GM12892 (cell line): ENCODE results near the gene IGFBP5.

Experiments used
- DNase-seq: peaks from one replicate; pipeline ENCODE4 v3.0.0; 2011; ENCODE audit not compliant: insufficient read length
- FAIRE-seq: peaks from 2 replicates; lab custom pipeline; 2011; peaks lifted over from hg19 to GRCh38; lab: Jason Lieb, UNC
- POLR2A ChIP-seq: IDR thresholded peaks from 2 replicates; pipeline ENCODE4 v1.6.1; 2011; ENCODE audit warnings: low read depth, low read length, control low read depth
- POLR2AphosphoS5 ChIP-seq: IDR thresholded peaks from 2 replicates; pipeline ENCODE4 v1.6.1; 2011; ENCODE audit warnings: low read depth, low read length, control low read depth
- TAF1 ChIP-seq: IDR thresholded peaks from 2 replicates; pipeline ENCODE4 v1.6.1; 2011; ENCODE audit warnings: low read depth, mild to moderate bottlenecking, control low read depth, low read length, borderline replicate concordance

Gene IGFBP5

GRCh38 chr2:216671791-216672343 lies 23.5 kb downstream of the IGFBP5 start:
- FAIRE-seq (no peak), DNase-seq (no peak)
- TF ChIP-seq POLR2AphosphoS5 = no peak

DNA sequence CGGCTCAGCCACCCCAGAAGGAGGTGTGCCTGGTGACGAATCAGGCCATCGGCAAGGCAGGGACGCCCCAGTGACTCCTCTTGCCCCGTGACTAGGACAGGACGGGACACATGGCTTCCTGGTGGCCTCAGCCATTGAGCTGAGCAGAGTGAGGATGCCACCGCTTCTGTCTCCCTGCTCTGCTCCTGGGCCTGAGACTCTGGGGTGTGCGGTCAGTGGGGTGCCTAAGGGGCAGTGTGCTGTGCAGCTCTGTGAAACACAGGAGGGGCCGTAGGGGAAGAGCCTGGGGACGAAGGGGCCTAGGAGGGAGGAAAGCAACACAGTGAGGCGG lies 24.3 kb downstream of the IGFBP5 start:
- no peak for FAIRE-seq
- no peak for DNase-seq
- no peak for TF ChIP-seq TAF1
- no peak for TF ChIP-seq POLR2A
- no peak for TF ChIP-seq POLR2AphosphoS5

GRCh38 chr2:216670266-216671080 lies 24.9 kb downstream of the IGFBP5 start:
- no peak for FAIRE-seq

GRCh38 chr2:216666461-216667233 lies 28.7 kb downstream of the IGFBP5 start:
- peak; percentile 55 for DNase-seq
- no peak for TF ChIP-seq TAF1
- no peak for TF ChIP-seq POLR2AphosphoS5
- no peak for TF ChIP-seq POLR2A
- FAIRE-seq = peak; percentile 99

More at GRCh38 chr2:216670266-216671080, 24.9 kb downstream of the IGFBP5 start:
- no peak for TF ChIP-seq TAF1
- no peak for TF ChIP-seq POLR2AphosphoS5
- TF ChIP-seq POLR2A = no peak
- DNase-seq = no peak

- FAIRE-seq (no peak), DNase-seq (no peak)
- TF ChIP-seq POLR2A (no peak), TAF1 (no peak), POLR2AphosphoS5 (no peak)
Measured at GRCh38 chr2:216665717-216666116, 29.6 kb downstream of the IGFBP5 start.

DNA sequence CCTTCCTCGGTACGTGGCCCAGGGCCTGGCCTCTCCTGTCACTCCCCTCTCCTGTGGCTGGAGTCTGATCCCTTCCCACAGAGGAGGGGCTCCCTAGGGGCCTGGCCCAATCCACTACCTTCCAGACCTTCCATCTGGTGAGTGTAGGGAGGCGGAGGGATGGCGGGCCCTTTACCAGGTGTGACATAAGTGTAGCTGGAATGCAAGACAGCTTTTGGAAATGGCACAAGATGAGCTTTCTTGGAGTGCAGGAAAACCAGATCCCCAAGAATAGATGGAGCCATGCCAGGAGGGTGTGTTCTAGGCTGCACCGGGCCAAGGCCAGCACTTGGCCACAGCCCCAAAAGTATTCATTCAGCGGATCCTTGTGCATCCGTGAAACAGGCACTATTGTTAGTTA lies 30.1 kb downstream of the IGFBP5 start:
- FAIRE-seq = no peak
- no peak for DNase-seq

GRCh38 chr2:216664593-216665034 lies 30.7 kb downstream of the IGFBP5 start:
- FAIRE-seq = no peak
- no peak for TF ChIP-seq POLR2A
- no peak for TF ChIP-seq TAF1
- TF ChIP-seq POLR2AphosphoS5 = no peak
- no peak for DNase-seq

More for the DNA sequence above, 30.1 kb downstream of the IGFBP5 start:
- TF ChIP-seq TAF1 = no peak
- no peak for TF ChIP-seq POLR2A
- no peak for TF ChIP-seq POLR2AphosphoS5

DNA sequence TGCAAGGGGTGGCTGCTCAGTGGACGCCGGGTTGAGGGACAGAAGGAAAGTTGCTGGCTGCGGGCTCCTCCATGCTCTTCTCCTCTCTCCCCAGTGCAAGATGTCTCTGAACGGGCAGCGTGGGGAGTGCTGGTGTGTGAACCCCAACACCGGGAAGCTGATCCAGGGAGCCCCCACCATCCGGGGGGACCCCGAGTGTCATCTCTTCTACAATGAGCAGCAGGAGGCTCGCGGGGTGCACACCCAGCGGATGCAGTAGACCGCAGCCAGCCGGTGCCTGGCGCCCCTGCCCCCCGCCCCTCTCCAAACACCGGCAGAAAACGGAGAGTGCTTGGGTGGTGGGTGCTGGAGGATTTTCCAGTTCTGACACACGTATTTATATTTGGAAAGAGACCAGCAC lies 31.5 kb downstream of the IGFBP5 start:
- TF ChIP-seq TAF1 = no peak
- no peak for TF ChIP-seq POLR2A
- TF ChIP-seq POLR2AphosphoS5 = no peak
- FAIRE-seq (no peak), DNase-seq (no peak)

DNA sequence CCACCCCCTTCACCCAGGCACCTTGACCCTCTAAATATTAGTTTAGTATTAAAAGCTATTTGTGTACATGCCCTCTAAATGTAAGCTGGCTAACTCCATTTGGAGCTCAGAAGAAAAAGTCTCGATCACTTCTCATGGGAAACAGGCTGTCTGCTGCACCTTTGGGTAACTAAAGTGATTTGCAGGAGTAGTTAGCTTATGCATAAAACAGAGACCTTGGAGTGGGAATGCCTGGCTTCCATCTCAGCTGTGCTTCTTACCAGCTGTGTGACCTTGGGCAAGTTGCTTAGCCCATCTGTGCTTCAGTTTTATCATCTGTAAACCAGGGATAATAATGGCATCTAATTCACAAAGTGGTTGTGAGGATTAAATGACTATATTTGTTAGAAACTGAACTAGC lies 32.2 kb downstream of the IGFBP5 start:
- FAIRE-seq (no peak), DNase-seq (no peak)
- TF ChIP-seq POLR2A = no peak
- TF ChIP-seq TAF1 = no peak
- TF ChIP-seq POLR2AphosphoS5 = no peak

DNA sequence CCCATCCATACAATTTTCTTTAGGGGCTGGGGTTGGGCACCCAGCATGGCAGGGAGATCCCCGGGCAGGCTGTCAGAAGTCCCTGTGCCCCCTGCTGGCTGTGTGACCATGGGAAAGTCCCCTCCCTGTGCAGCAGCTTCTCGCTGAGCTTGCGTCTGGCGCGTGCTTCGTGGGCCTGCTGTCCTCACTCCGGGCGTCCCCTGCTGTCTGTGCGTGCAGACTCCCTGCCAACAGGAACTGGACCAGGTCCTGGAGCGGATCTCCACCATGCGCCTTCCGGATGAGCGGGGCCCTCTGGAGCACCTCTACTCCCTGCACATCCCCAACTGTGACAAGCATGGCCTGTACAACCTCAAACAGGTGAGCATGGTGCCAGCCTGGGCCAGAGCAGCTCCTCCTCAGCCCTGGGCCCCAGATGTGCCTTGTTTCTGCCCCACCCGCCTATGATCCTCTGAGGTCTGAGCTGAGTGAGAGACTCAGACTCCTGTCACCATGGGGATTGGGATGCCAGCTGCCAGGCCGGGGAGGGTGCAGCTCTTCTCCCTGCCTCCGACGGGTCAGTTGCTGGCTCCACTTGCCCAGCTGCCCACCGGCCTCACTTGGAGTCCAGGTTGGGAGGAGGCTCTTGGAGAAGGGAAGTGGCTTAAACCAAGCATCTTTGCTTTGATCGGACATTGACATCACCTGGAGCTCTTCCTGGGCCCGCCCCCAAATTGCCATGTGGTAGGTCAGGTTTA lies 33.5 kb downstream of the IGFBP5 start:
- TF ChIP-seq POLR2A (no peak), TAF1 (no peak), POLR2AphosphoS5 (no peak)
- no peak for DNase-seq
- FAIRE-seq = no peak

DNA sequence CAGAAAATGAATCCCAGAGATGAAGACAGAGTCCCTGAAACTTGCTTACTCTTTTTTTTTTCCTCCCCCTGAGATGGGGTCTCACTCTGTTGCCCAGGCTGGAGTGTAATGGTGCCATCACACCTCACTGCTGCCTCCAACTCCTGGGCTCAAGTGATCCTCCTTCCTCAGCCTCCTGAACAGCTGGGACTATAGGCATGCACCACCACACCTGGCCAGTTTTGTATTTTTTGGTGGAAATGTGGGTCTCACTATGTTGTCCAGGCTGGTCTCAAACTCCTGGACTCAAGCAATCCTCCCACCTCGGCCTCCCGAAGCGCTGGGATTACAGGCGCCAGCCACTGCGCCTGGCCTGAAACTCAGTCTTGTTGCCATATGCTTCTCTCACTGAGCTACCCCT lies 34.3 kb downstream of the IGFBP5 start:
- TF ChIP-seq POLR2AphosphoS5 (no peak), POLR2A (no peak), TAF1 (no peak)
- FAIRE-seq = no peak

DNA sequence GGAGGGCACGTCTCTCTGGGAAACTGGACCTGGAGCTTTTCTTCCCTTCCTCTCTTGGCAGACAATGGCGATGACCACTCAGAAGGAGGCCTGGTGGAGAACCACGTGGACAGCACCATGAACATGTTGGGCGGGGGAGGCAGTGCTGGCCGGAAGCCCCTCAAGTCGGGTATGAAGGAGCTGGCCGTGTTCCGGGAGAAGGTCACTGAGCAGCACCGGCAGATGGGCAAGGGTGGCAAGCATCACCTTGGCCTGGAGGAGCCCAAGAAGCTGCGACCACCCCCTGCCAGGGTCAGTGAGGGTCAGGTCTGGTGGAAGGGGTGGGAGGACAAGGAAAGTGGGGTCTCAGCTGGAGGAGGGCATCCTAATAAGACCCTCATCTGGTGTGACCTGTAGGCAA lies 34.9 kb downstream of the IGFBP5 start:
- FAIRE-seq = no peak
- DNase-seq = no peak
- TF ChIP-seq TAF1 (no peak), POLR2AphosphoS5 (no peak), POLR2A (no peak)

More for the DNA sequence above, 34.3 kb downstream of the IGFBP5 start:
- DNase-seq = no peak
